Tibial artery (tissue), 4 donors: ENCODE data around the gene SSPN.
A peak's percentile ranks its signal among the peaks of the same experiment; 100 is the strongest.

Experiments used
- DNase-seq, 2 donors: peaks; one replicate each; pipeline ENCODE4 v3.0.0-alpha.2; 2019
- H3K27ac ChIP-seq, 2 donors: fragments of 200-600 bp; sonication (generic) in 1 of 2; 1 replicate in 1 of 2; 2 replicates in 1 of 2; pipeline ENCODE4 v1.5.1; 2018 to 2019; ENCODE audit warnings: mild to moderate bottlenecking in 1 of 2
- H3K27me3 ChIP-seq, 2 donors: fragments of 200-600 bp; sonication (generic) in 1 of 2; one replicate each; pipeline versions ENCODE4 v1.5.1 to v1.6.0; 2016 to 2019
- H3K36me3 ChIP-seq, 3 donors: fragments of 200-600 bp; sonication (generic) in 2 of 3; one replicate each; pipeline ENCODE4 v1.5.1; 2016 to 2019; ENCODE audit warnings: mild to moderate bottlenecking in 2 of 3
- H3K4me1 ChIP-seq, 4 donors: fragments of 200-600 bp; sonication (generic) in 2 of 4; 1 replicate in 3 of 4; 2 replicates in 1 of 4; pipeline ENCODE4 v1.5.1; 2016 to 2019
- H3K4me3 ChIP-seq, 2 donors: fragments of 200-600 bp; sonication (generic) in 1 of 2; 1 replicate in 1 of 2; 2 replicates in 1 of 2; pipeline ENCODE4 v1.5.1; 2018 to 2019; ENCODE audit warnings: mild to moderate bottlenecking in 2 of 2
- H3K9me3 ChIP-seq, 3 donors: fragments of 200-600 bp; sonication (generic) in 1 of 3; one replicate each; pipeline ENCODE4 v1.5.1; 2016 to 2019
- intact Hi-C: fragments of 100-400 bp; cut with DNase I; formaldehyde crosslinking; loops from one replicate; pipeline ENCODE4 v1.15.0; 2023; ENCODE audit warnings: low total_unique reads
- TF ChIP-seq, protein P1 (sequence below), 2 experiments: fragments of 200-600 bp in 1 of 2; fragments of 450-650 bp in 1 of 2; IDR thresholded peaks; one replicate each; pipeline ENCODE4 v1.5.1; 2017 to 2019; ENCODE audit warnings: antibody characterized with exemption in 2 of 2, mild to moderate bottlenecking in 1 of 2, moderate library complexity in 1 of 2

The SSPN gene

DNA sequence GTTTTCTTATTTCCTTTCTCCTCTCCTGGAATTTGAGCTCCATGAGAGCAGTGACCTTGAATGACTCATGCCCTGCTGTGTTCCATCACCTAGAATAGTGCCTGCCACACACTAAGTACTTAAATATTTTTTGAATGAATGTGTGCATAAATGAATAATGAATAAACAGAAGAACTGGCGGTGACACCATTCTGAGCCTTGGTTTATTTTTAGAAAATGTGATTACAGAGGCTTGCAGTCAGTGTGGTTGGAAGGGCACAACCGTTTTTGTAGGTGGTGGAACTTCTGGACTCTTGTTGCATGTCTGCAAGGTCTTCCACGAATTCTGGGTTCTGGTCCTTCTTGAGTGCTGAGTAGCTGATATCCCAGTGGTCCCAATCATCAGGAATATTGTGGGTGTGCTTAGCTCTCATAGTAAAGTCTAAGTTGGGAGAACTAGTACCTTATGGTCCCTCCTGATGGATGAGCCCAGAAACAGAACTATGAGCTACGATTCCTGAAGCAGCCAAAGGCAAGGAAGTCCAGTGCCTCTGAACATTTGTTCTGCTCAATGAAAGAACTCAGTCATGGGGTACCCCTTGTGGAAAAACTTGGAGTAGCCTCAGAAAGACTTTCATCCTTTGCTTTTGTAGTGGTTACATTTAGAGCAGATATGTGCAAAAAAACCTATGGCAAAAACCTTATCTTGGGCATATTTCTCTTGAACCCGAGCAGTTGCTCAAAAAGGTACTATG is 41.8 kb upstream of the SSPN start:
- no peak for DNase-seq
- intact Hi-C loops, result loop anchor here (2.0 kb wide), 1 partner anchor 45 kb away; no protein-coding TSS in a partner anchor
- Histone ChIP-seq H3K4me3 (no peak overlapping the region), H3K27me3 (no peaks in the 10 kb centered on the region), H3K36me3 (no peaks in the 10 kb centered on the region), H3K27ac (peak overlapping the region in 1 of 2 donors; percentile 11), H3K9me3 (no peaks in the 10 kb centered on the region), H3K4me1 (peaks cover 0 to 35% (median 28%) of the 10 kb centered on the region in 4 donors)
- TF ChIP-seq, protein P1, sequence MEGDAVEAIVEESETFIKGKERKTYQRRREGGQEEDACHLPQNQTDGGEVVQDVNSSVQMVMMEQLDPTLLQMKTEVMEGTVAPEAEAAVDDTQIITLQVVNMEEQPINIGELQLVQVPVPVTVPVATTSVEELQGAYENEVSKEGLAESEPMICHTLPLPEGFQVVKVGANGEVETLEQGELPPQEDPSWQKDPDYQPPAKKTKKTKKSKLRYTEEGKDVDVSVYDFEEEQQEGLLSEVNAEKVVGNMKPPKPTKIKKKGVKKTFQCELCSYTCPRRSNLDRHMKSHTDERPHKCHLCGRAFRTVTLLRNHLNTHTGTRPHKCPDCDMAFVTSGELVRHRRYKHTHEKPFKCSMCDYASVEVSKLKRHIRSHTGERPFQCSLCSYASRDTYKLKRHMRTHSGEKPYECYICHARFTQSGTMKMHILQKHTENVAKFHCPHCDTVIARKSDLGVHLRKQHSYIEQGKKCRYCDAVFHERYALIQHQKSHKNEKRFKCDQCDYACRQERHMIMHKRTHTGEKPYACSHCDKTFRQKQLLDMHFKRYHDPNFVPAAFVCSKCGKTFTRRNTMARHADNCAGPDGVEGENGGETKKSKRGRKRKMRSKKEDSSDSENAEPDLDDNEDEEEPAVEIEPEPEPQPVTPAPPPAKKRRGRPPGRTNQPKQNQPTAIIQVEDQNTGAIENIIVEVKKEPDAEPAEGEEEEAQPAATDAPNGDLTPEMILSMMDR (IDR thresholded peaks at IDR 0.05), result no peak

DNA sequence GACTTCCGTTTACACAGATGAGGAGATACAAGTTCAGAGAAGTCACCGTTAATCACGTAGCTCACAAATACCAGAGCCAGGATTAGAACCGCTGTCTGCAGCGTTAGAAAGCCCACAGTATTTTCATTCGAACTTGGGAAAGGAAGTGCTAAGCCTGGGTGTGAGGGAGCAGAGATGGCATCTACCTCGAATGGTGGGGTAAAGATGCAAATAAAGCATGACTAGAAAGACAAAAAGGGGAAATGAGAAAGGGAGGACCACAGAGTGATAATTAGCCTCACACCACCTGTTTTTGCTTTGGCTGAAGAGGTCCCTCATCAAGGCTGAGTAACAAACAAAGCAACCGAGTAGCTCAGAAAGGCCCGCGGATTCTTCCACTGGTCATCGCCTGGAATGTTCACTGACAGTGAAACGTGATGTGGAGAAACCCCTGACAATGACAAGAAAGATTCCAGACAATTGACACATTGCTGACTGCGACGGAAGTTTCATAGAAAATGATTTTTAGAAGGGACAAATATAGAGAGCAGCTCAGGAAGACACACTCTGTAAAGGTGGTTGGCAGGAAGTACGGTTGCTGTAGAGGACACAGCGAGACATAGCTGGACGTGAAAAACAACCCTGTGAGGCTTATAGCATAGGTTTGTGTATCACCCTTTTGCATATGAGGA is 39.0 kb upstream of the SSPN start:
- H3K27ac ChIP-seq, result no peak overlapping the region
- H3K4me3 ChIP-seq, result no peak overlapping the region
- intact Hi-C loops, result no loop called here
- no peaks in the 10 kb centered on the region for H3K36me3 ChIP-seq
- H3K27me3 ChIP-seq, result no peaks in the 10 kb centered on the region
- TF ChIP-seq, protein P1 (IDR thresholded peaks at IDR 0.05), result no peak
- no peak for DNase-seq
- peaks cover 0 to 22% (median 17%) of the 10 kb centered on the region in 4 donors for H3K4me1 ChIP-seq
- H3K9me3 ChIP-seq, result no peaks in the 10 kb centered on the region

DNA sequence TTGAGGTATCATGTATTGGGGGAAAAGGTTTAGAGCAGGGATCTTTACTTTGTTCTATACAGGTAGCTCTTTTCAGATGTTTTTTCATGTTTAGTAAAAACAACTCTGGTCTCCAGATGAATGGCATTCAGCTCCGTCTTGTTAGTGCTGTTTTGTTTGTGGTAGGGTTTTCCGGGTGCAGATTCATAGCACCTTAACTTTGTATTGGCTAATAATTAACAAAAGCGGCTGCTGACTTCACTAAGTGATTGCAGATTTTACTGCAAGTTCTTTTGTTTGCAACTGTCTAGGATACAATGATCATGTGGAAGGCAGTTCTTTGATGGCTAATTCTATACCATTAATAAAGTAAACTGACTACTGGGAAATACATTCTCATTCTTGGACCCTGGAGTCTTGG is 38.4 kb upstream of the SSPN start:
- intact Hi-C loops, result no loop called here
- no peaks in the 10 kb centered on the region for H3K36me3 ChIP-seq
- peaks cover 0 to 20% (median 13%) of the 10 kb centered on the region in 4 donors for H3K4me1 ChIP-seq
- H3K27me3 ChIP-seq, result no peaks in the 10 kb centered on the region
- no peaks in the 10 kb centered on the region for H3K9me3 ChIP-seq
- TF ChIP-seq, protein P1 (IDR thresholded peaks at IDR 0.05), result no peak
- no peak overlapping the region for H3K27ac ChIP-seq
- no peak for DNase-seq
- no peak overlapping the region for H3K4me3 ChIP-seq

DNA sequence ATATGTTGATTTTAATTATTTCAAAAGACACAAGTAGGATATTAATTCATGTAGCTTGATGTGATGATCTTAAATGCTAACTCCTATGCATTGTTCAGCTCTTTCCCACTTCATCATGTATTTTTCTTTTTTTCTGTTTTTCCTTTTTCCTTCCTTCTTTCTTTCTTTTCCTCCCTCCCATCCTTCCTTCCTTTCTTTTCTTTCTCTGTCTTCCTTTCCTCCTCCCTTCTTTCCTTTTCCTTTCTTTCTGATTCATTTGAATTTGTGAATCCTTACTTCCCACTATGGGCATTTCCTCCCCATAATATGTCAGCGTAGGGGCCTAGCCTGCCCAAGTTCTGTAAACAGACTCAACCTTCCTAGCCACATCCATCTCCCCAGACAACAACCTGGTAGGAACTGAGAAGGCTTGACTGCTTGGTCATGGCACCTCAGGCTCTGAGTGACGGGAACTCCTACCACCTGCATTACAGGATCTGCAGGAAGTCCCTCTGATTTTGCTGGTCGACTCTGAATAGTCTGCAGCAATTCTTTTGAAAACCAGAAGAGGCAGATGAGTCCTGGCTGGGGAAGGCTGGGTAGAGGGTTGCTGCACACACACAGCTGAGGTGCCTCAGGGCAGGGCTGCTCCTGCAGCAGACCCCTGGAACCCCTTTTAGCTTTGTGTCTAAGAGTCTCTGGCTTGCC is 37.2 kb upstream of the SSPN start:
- no peaks in the 10 kb centered on the region for H3K27me3 ChIP-seq
- TF ChIP-seq, protein P1 (IDR thresholded peaks at IDR 0.05), result no peak
- no peak overlapping the region for H3K27ac ChIP-seq
- intact Hi-C loops, result no loop called here
- H3K4me3 ChIP-seq, result no peak overlapping the region
- no peaks in the 10 kb centered on the region for H3K36me3 ChIP-seq
- no peak for DNase-seq
- H3K9me3 ChIP-seq, result no peaks in the 10 kb centered on the region
- H3K4me1 ChIP-seq, result peaks cover 0 to 12% (median 9%) of the 10 kb centered on the region in 4 donors

DNA sequence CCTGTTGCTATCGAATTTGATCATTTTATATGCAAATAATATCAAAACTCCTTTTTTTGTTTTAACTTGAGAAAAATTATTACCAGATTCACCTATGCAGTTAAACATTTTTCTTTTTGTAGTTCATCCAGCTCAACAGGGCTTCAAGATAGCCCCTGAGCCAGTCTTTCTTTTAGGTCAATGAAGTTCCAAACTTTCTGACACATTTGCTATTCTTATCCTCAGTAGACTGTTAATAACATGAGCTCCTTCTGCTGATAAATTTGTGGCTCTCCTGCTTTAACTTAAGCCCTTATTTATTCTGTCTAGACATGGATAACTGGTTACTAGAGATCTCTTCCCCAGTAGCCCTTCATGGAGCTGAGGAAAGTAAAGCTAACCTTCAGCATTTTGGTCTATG is 33.2 kb upstream of the SSPN start:
- Histone ChIP-seq H3K9me3 (no peaks in the 10 kb centered on the region), H3K4me1 (no peaks in the 10 kb centered on the region), H3K36me3 (no peaks in the 10 kb centered on the region), H3K4me3 (no peak overlapping the region), H3K27ac (no peak overlapping the region), H3K27me3 (no peaks in the 10 kb centered on the region)
- no peak for DNase-seq
- intact Hi-C loops, result no loop called here
- TF ChIP-seq, protein P1 (IDR thresholded peaks at IDR 0.05), result no peak
